GM12891 (cell line): ENCODE data around the gene BFSP1.

Experiments
- POLR2A ChIP-seq: IDR thresholded peaks from 2 replicates; pipeline ENCODE4 v1.6.1; 2011; ENCODE audit warnings: low read depth, low read length, control low read depth
- POLR2AphosphoS5 ChIP-seq: IDR thresholded peaks from 2 replicates; pipeline ENCODE4 v1.6.1; 2011; ENCODE audit warnings: low read depth, low read length, control low read depth
- POU2F2 ChIP-seq: IDR thresholded peaks from 2 replicates; pipeline ENCODE4 v1.6.1; 2011; ENCODE audit warnings: low read depth, mild to moderate bottlenecking, control low read depth, low read length, moderate library complexity
- SPI1 ChIP-seq: IDR thresholded peaks from 2 replicates; pipeline ENCODE4 v1.6.1; 2011; ENCODE audit warnings: low read depth, low read length, control low read depth
- TAF1 ChIP-seq: IDR thresholded peaks from 2 replicates; pipeline ENCODE4 v1.6.1; 2011; ENCODE audit warnings: low read depth, low read length, control low read depth

DNA sequence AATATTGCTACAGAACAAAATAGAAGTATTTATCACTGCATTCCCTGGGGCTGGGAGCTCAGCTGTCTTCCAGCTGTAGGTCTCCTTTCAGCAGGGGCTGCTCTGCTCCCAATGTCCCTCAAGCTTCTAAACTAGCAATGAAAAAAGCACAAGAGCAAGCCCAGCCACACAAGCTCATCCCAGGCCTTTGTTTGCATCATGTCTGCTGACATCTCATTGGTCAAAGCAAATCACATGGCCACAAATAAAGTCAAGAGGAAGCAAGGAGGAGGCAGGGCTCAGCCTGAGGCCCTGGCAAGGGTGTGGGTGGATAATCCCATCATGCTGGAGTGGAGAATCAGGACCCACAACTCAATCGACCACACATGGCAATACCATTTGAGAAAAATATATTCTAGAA, 2.2 kb upstream of the BFSP1 start:
- TF ChIP-seq TAF1 (no peak), POLR2AphosphoS5 (no peak), POLR2A (no peak), POU2F2 (no peak), SPI1 (no peak)
